K562 (cell line): ENCODE data around the gene JUNB. TPM values are rescaled to one million over a fixed set of nuclear protein-coding genes. Genes with fewer than 3 reads are reported as not detected.

Experiments
- BCOR ChIP-seq: fragments of 450-650 bp; IDR thresholded peaks from 2 replicates; pipeline ENCODE4 v1.6.1; 2016
- C11orf30 ChIP-seq: fragments of 450-650 bp; IDR thresholded peaks from 2 replicates; pipeline ENCODE4 v1.6.1; 2016; ENCODE audit warnings: low read depth, mild to moderate bottlenecking
- CBX3 ChIP-seq, 2 experiments: IDR thresholded peaks; 1 replicate in 1 of 2; 2 replicates in 1 of 2; pipeline ENCODE4 v1.6.1; 2012; ENCODE audit warnings: inconsistent platforms in 2 of 2, low read length in 2 of 2, borderline replicate concordance in 1 of 2, control low read depth in 1 of 2
- DDX20 ChIP-seq: fragments of 450-650 bp; IDR thresholded peaks from 2 replicates; pipeline ENCODE4 v1.6.1; 2016; ENCODE audit warnings: missing genetic modification characterization, low read depth, mild to moderate bottlenecking, missing compliant biosample characterization, moderate library complexity
- FOXK2 ChIP-seq, 2 experiments: fragments of 450-650 bp; IDR thresholded peaks in 1 of 2; conservative IDR thresholded peaks in 1 of 2; 2 replicates each; pipeline ENCODE4 v1.6.1; 2016; ENCODE audit warnings: low read depth in 2 of 2, mild to moderate bottlenecking in 1 of 2
- HDAC1 ChIP-seq, 2 experiments: fragments of 450-650 bp; IDR thresholded peaks; 2 replicates each; pipeline ENCODE4 v1.6.1; 2016 to 2017; ENCODE audit warnings: inconsistent platforms in 1 of 2, mild to moderate bottlenecking in 1 of 2, moderate library complexity in 1 of 2
- HDGF ChIP-seq: fragments of 450-650 bp; IDR thresholded peaks from 2 replicates; pipeline ENCODE4 v1.6.1; 2016
- NCOA2 ChIP-seq, 2 experiments: fragments of 450-650 bp; IDR thresholded peaks; 2 replicates each; pipeline ENCODE4 v1.6.1; 2018; ENCODE audit warnings: mild to moderate bottlenecking in 2 of 2, moderate library complexity in 1 of 2; ENCODE audit not compliant: partially characterized antibody in 2 of 2
- NR2C2 ChIP-seq, 2 experiments: fragments of 200-800 bp in 1 of 2; sonication (Bioruptor generic) in 1 of 2; sonication (generic) in 1 of 2; formaldehyde crosslinking in 1 of 2; IDR thresholded peaks; 2 replicates each; pipeline versions ENCODE4 v1.6.1 to v1.8.0; 2016 to 2022; ENCODE audit warnings: mild to moderate bottlenecking in 1 of 2, missing compliant biosample characterization in 1 of 2, missing genetic modification characterization in 1 of 2, missing genetic modification reagents in 1 of 2
- NUFIP1 ChIP-seq: fragments of 450-650 bp; IDR thresholded peaks from 2 replicates; pipeline ENCODE4 v1.6.1; 2018; ENCODE audit not compliant: partially characterized antibody
- RFX7 ChIP-seq: fragments of 250-450 bp; sonication (Bioruptor Pico); IDR thresholded peaks from 2 replicates; pipeline ENCODE4 v1.5.1; 2021; ENCODE audit warnings: mild to moderate bottlenecking
- SNIP1 ChIP-seq: fragments of 450-650 bp; IDR thresholded peaks from 2 replicates; pipeline ENCODE4 v1.7.1; 2017; ENCODE audit warnings: low read depth, mild to moderate bottlenecking
- polyA plus RNA-seq, 8 experiments: library from polyadenylated mRNA; depleted of rRNA in 4 of 8; stranded (reverse) in 5 of 8; unstranded in 3 of 8; fragments of >200 nt; fragmentation: Nextera tagmentation in 2 of 8; fragmentation: Illumina TruSeq in 1 of 8; extraction: Ambion mirVana in 2 of 8; extraction: Trizol in 1 of 8; gene quantifications; 2 replicates each; pipeline versions ENCODE4 v1.2.1 to v1.2.3, GENCODE V29; 2011 to 2014; ENCODE audit warnings: inconsistent platforms in 1 of 8, missing spikeins in 1 of 8
- total RNA-seq, 7 experiments: library from RNA; depleted of rRNA in 6 of 7; stranded (reverse); fragments of >200 nt in 6 of 7; fragmentation: Illumina TruSeq in 2 of 7; extraction: Trizol in 2 of 7; gene quantifications; 2 replicates each; pipeline versions ENCODE4 v1.2.1 to v1.2.3, GENCODE V29; 2011 to 2021; ENCODE audit warnings: low replicate concordance in 1 of 7
- TF ChIP-seq, protein P1 (sequence below): fragments of 450-650 bp; IDR thresholded peaks from 2 replicates; pipeline ENCODE4 v1.6.1; 2017; ENCODE audit warnings: antibody characterized with exemption
- TF ChIP-seq, protein P2 (sequence below), 3 experiments: fragments of 200-800 bp in 1 of 3; sonication (Bioruptor generic) in 1 of 3; sonication (generic) in 1 of 3; formaldehyde crosslinking in 1 of 3; IDR thresholded peaks; 2 replicates each; pipeline versions ENCODE4 v1.6.1 to v1.8.0; 2016 to 2022; ENCODE audit warnings: mild to moderate bottlenecking in 2 of 3, missing compliant biosample characterization in 2 of 3, missing genetic modification characterization in 2 of 3, missing genetic modification reagents in 1 of 3
- TF ChIP-seq, protein P3 (sequence below): fragments of 450-650 bp; IDR thresholded peaks from one replicate; pipeline ENCODE4 v1.6.1; 2018; ENCODE audit warnings: mild to moderate bottlenecking, moderate library complexity; ENCODE audit not compliant: partially characterized antibody
- TF ChIP-seq, protein P4 (sequence below), 2 experiments: fragments of 250-450 bp in 1 of 2; fragments of 450-650 bp in 1 of 2; sonication (Bioruptor Pico) in 1 of 2; IDR thresholded peaks; 2 replicates each; pipeline versions ENCODE4 v1.6.1 to v1.8.0; 2016 to 2021; ENCODE audit warnings: mild to moderate bottlenecking in 2 of 2, moderate library complexity in 2 of 2, missing compliant biosample characterization in 1 of 2, missing genetic modification characterization in 1 of 2
- TF ChIP-seq, protein P5 (sequence below): sonication (generic); formaldehyde crosslinking; IDR thresholded peaks from 2 replicates; pipeline ENCODE4 v1.8.1; 2023; ENCODE audit warnings: mild to moderate bottlenecking, missing genetic modification reagents, moderate library complexity
- TF ChIP-seq, protein P6 (sequence below): fragments of 450-650 bp; formaldehyde crosslinking; IDR thresholded peaks from 2 replicates; pipeline ENCODE4 v1.4.0; 2020; ENCODE audit warnings: mild to moderate bottlenecking, mixed read lengths

JUNB gene
- total and polyA plus RNA-seq, 9 of the 15 experiments (the other 6 are each of a cell fraction or from before 2014, with no cell fraction given), result 0.23 to 88.1 (median 13.1) TPM

DNA sequence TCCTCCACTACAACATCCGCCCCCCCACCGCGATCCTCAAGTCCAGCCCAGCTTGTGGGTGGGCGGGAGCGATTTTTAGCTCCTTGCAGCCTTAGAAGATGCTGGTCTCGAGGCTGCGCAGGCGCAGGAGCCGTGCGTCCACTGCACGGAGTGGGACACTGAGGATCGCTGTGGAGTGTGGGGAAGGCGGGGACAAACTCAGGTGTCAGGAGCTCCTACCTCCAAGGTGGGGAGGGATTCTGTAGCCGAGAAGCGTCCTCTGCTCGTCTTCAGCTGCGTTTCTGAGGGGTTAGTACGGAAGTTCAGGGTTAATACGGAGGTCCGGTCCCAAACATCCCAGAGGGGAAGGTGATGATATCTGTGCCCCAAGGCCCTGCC lies 43.3 kb downstream of the JUNB start, which contains the start of gene RTBDN (continued):
- TF ChIP-seq, protein P1, sequence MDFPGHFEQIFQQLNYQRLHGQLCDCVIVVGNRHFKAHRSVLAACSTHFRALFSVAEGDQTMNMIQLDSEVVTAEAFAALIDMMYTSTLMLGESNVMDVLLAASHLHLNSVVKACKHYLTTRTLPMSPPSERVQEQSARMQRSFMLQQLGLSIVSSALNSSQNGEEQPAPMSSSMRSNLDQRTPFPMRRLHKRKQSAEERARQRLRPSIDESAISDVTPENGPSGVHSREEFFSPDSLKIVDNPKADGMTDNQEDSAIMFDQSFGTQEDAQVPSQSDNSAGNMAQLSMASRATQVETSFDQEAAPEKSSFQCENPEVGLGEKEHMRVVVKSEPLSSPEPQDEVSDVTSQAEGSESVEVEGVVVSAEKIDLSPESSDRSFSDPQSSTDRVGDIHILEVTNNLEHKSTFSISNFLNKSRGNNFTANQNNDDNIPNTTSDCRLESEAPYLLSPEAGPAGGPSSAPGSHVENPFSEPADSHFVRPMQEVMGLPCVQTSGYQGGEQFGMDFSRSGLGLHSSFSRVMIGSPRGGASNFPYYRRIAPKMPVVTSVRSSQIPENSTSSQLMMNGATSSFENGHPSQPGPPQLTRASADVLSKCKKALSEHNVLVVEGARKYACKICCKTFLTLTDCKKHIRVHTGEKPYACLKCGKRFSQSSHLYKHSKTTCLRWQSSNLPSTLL, result no peak
- TF ChIP-seq, protein P2, sequence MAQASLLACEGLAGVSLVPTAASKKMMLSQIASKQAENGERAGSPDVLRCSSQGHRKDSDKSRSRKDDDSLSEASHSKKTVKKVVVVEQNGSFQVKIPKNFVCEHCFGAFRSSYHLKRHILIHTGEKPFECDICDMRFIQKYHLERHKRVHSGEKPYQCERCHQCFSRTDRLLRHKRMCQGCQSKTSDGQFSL (CRISPR knock-in tag; IDR thresholded peaks at IDR 0.05), result peak; percentile 70; the same call in 1 of the 2 replicates
- TF ChIP-seq, protein P2 (tag; IDR thresholded peaks at IDR 0.05), result no peak
- TF ChIP-seq, protein P3, sequence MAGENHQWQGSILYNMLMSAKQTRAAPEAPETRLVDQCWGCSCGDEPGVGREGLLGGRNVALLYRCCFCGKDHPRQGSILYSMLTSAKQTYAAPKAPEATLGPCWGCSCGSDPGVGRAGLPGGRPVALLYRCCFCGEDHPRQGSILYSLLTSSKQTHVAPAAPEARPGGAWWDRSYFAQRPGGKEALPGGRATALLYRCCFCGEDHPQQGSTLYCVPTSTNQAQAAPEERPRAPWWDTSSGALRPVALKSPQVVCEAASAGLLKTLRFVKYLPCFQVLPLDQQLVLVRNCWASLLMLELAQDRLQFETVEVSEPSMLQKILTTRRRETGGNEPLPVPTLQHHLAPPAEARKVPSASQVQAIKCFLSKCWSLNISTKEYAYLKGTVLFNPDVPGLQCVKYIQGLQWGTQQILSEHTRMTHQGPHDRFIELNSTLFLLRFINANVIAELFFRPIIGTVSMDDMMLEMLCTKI, result no peak
- TF ChIP-seq FOXK2 (conservative IDR thresholded peaks at IDR 0.05 in 1 of 2, IDR thresholded peaks at IDR 0.05 in 1 of 2; ENCODE audit: low read depth in 2 of 2) (no peak), HDGF (0 out of 2 replicates have a peak, but pooled peaks have one; percentile 46), C11orf30 (no peak), NUFIP1 (no peak), BCOR (0 out of 2 replicates have a peak, but pooled peaks have one; percentile 36), NR2C2 (CRISPR knock-in tag; IDR thresholded peaks at IDR 0.05) (no peak), NR2C2 (tag; IDR thresholded peaks at IDR 0.05) (no peak), RFX7 (CRISPR knock-in tag) (no peak), SNIP1 (no peak), DDX20 (no peak), CBX3 (IDR thresholded peaks at IDR 0.05; ENCODE audit: borderline replicate concordance in 1 of 2, low read length in 2 of 2) (no peak), NCOA2 (IDR thresholded peaks at IDR 0.05; ENCODE audit: partially characterized antibody in 2 of 2) (no peak), HDAC1 (IDR thresholded peaks at IDR 0.05) (no peak)
- TF ChIP-seq, protein P4, sequence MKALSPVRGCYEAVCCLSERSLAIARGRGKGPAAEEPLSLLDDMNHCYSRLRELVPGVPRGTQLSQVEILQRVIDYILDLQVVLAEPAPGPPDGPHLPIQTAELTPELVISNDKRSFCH (CRISPR knock-in tag; IDR thresholded peaks at IDR 0.05), result no peak
- TF ChIP-seq, protein P4 (tag; IDR thresholded peaks at IDR 0.05), result 0 out of 2 replicates have a peak, but pooled peaks have one; percentile 10
- TF ChIP-seq, protein P5, sequence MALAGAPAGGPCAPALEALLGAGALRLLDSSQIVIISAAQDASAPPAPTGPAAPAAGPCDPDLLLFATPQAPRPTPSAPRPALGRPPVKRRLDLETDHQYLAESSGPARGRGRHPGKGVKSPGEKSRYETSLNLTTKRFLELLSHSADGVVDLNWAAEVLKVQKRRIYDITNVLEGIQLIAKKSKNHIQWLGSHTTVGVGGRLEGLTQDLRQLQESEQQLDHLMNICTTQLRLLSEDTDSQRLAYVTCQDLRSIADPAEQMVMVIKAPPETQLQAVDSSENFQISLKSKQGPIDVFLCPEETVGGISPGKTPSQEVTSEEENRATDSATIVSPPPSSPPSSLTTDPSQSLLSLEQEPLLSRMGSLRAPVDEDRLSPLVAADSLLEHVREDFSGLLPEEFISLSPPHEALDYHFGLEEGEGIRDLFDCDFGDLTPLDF, result no peak
- TF ChIP-seq, protein P6, sequence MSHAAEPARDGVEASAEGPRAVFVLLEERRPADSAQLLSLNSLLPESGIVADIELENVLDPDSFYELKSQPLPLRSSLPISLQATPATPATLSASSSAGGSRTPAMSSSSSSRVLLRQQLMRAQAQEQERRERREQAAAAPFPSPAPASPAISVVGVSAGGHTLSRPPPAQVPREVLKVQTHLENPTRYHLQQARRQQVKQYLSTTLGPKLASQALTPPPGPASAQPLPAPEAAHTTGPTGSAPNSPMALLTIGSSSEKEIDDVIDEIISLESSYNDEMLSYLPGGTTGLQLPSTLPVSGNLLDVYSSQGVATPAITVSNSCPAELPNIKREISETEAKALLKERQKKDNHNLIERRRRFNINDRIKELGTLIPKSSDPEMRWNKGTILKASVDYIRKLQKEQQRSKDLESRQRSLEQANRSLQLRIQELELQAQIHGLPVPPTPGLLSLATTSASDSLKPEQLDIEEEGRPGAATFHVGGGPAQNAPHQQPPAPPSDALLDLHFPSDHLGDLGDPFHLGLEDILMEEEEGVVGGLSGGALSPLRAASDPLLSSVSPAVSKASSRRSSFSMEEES (CRISPR knock-in tag), result no peak
